ENCODE data around the gene KCNG4.

GRCh38 chr16:84199861-84200260 lies 40.0 kb downstream of the KCNG4 start:
- TF ChIP-seq CTCF (conservative IDR thresholded peaks at IDR 0.05; ENCODE audit: low read depth, low read length): no peak
- TF ChIP-seq EZH2 (IDR thresholded peaks at IDR 0.05; ENCODE audit: borderline replicate concordance, low read depth, low read length, poor library complexity, severe bottlenecking): no peak
